ENCODE data around the gene SRSF5. TPM values are rescaled to one million over a fixed set of nuclear protein-coding genes. Genes with fewer than 3 reads are reported as not detected.

SRSF5 gene
- total RNA-seq, 2 experiments from 2014 or later = 565 to 587 TPM

DNA sequence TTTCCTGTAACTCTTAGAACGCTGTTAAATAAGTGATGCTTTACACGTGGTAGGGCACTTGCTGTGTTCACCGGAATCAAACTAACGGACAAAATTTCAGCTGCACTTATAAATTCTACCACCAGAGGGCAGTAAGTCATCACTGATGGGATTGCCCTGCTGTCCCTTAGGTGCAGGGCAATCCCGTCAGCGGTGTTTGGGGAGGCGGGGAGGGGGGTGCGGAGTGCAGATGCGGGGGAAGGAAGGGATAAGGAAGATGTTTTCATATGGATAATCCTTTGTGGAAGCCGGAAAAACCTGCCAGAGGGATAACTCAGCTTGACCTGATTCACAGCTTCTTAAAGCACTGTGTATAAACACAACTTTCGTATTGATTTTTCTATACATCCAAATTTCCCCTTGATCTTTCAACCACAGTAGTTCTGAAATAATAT lies 51.8 kb downstream of the SRSF5 start:
- Mint-ChIP-seq H3K4me1 (peaks cover 2% of the 10 kb centered on the region), H3K9me3 (no peaks in the 10 kb centered on the region), H3K27ac (peak overlapping the region; percentile 27), H3K36me3 (no peaks in the 10 kb centered on the region), H3K4me3 (no peak overlapping the region), H3K27me3 (peaks cover 5% of the 10 kb centered on the region)
- peak; percentile 68 for ATAC-seq (ENCODE audit: low read depth)
- POLR2A ChIA-PET = no interaction called here
- DNase-seq = peak; percentile 36

DNA sequence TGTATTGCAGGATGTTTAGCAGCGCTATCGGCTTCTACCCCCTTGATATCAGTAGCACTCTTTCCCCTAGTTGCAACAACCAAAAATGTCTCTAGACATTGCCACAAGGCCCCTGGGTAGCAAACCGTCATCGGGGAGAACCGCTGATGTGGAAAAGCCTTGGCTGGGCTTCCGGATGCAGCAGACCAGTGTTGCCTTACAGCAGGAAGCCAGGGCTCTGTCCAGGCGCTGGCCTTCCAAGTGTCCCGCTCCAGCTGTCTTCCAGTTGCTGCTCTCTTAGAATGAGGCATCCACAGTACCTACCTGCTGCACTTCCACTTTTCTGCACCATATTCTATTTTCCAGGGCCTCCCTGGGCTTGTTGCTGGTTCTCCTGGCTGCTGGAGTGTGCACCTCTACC lies 52.7 kb downstream of the SRSF5 start:
- peaks cover 5% of the 10 kb centered on the region for H3K27me3 Mint-ChIP-seq
- DNase-seq = no peak
- no peaks in the 10 kb centered on the region for H3K36me3 Mint-ChIP-seq
- peaks cover 2% of the 10 kb centered on the region for H3K4me1 Mint-ChIP-seq
- no peak overlapping the region for H3K4me3 Mint-ChIP-seq
- POLR2A ChIA-PET = no interaction called here
- no peaks in the 10 kb centered on the region for H3K9me3 Mint-ChIP-seq
- H3K27ac Mint-ChIP-seq = no peak overlapping the region
- ATAC-seq (ENCODE audit: low read depth) = no peak

DNA sequence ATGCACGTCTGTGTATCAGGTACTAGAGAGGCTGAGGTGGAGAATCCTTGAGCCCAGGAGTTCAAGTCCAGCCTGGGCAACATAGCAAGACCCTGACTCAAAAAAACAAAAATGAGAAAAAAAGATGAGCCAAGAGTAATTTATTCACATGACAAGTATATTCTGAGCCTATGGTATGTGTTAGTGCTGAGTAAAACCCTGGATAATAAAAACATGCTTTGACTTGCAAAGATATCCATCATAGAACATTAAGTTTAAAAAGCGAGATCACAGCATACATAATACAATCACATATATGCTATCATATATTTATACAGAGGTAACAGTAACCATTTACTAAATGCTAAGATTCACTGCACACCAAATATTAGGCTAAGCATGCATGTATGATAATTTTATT lies 54.0 kb downstream of the SRSF5 start:
- Mint-ChIP-seq H3K4me1 (peaks cover 2% of the 10 kb centered on the region), H3K9me3 (no peaks in the 10 kb centered on the region), H3K27me3 (peaks cover 5% of the 10 kb centered on the region), H3K36me3 (no peaks in the 10 kb centered on the region), H3K27ac (no peak overlapping the region), H3K4me3 (no peak overlapping the region)
- ATAC-seq (ENCODE audit: low read depth) (no peak), DNase-seq (no peak)
- POLR2A ChIA-PET = no interaction called here

Other genes with a start within 250 kb of the SRSF5 start
- gene CCDC177, start 192.3 kb upstream of the SRSF5 start, total RNA-seq = not detected
- gene SUSD6, start 155.5 kb upstream of the SRSF5 start, total RNA-seq = 10 to 100 TPM; 42.9 to 44.5 TPM
- gene SLC10A1, start 30.1 kb downstream of the SRSF5 start, total RNA-seq = not detected
- not detected for gene SMOC1, start 112.3 kb downstream of the SRSF5 start, total RNA-seq